Activated naive CD8-positive, alpha-beta T cell treated with anti-CD3 and anti-CD28 coated beads, Interleukin-2, amount 50 U/mL, for 24 hours (primary cell): ENCODE data around the gene DOCK4.
"Not testable (repeated sequence)": the region's sequence is repeated elsewhere in the genome, so short reads cannot be mapped to it uniquely, and the experiment has no call there.

ENCODE experiments used
- ATAC-seq: fragments of 150-1000 bp; cut with Tn5 transposase; one replicate; pipeline ENCODE4 v1.10.0; 2021
- DNase-seq: peaks from one replicate; pipeline ENCODE4 v3.0.0; 2021
- H3K27ac Mint-ChIP-seq: one replicate; pipeline ENCODE4 v1.8.0; 2021; ENCODE audit warnings: mild to moderate bottlenecking, mixed read lengths
- H3K27me3 Mint-ChIP-seq: one replicate; pipeline ENCODE4 v1.8.0; 2021; ENCODE audit warnings: mixed read lengths
- H3K36me3 Mint-ChIP-seq: one replicate; pipeline ENCODE4 v1.8.0; 2021; ENCODE audit warnings: low read depth, mixed read lengths
- H3K4me1 Mint-ChIP-seq: one replicate; pipeline ENCODE4 v1.8.0; 2021; ENCODE audit warnings: mixed read lengths
- H3K4me3 Mint-ChIP-seq: one replicate; pipeline ENCODE4 v1.8.0; 2021; ENCODE audit warnings: mild to moderate bottlenecking, moderate library complexity, mixed read lengths
- H3K9me3 Mint-ChIP-seq: one replicate; pipeline ENCODE4 v1.8.0; 2021; ENCODE audit warnings: mixed read lengths

DOCK4 gene

DNA sequence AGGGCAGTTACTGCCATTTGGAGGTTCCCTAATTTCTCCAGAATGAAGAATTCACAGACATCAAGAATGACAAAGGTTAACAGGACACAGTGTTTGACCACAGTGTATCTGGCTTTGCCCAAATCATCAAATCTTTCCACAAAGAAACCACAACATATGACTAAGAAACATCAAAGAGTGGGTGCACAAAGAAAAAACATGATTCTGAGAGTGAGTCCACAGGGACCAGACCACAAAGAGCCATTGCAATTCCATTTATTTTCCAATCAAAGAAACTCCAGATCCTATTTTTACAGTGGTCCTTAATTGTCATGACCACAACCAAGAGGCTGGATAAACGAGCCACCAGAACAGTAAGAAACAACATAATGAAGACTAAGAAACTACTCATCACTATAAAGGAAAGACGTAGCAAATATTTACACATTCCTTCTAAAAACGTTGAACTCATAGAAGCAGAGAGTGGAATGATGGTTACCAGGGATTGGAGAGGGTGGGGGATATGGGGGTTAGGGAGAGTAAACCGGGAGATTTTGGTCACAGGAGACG, 286.5 kb downstream of the DOCK4 start:
- Mint-ChIP-seq H3K9me3 (no peaks in the 10 kb centered on the region), H3K4me1 (no peaks in the 10 kb centered on the region), H3K36me3 (no peaks in the 10 kb centered on the region), H3K27ac (no peak overlapping the region), H3K27me3 (no peaks in the 10 kb centered on the region), H3K4me3 (no peak overlapping the region)
- ATAC-seq = peak; percentile 40
- no peak for DNase-seq

DNA sequence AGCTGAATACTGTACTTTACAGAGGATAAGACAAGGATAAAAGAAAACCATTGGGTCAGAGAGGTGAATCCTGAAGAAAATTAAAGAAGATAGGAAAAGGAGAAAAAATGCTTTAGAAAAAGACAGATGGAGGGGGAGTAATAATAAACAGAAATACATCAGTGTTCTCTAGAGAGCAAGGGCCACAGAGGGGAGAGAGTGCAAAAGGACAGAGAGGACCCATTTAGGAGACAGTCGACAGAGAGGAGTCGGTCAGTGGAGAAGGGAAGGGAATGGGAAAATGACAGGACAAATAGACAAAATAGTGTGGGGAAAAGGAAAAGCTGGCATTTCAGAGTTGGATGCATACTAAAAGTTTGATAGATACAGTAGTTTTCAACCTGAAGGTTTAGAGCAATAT, 287.0 kb downstream of the DOCK4 start:
- no peak overlapping the region for H3K27ac Mint-ChIP-seq
- H3K27me3 Mint-ChIP-seq = peaks cover 2% of the 10 kb centered on the region
- DNase-seq (no peak), ATAC-seq (no peak)
- H3K4me3 Mint-ChIP-seq = no peak overlapping the region
- H3K36me3 Mint-ChIP-seq = no peaks in the 10 kb centered on the region
- no peaks in the 10 kb centered on the region for H3K4me1 Mint-ChIP-seq
- H3K9me3 Mint-ChIP-seq = no peaks in the 10 kb centered on the region

DNA sequence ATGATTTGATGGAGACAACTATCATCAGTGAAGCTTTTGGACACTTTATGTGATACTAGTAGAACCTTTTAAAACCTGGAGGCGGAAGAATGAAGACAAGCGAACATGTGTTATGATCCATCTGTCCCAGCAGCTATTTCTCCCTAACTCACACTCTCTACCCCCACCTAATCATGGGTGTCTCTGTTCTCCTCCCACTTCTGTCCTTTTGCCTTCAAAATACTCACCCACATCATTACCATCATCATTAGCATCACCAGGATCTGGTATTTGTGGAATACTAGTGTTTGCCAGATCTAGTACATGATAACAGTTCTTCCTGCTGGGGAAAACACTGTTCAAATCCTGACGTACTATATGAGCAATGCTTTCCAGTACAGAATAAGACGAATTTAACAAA, 287.7 kb downstream of the DOCK4 start:
- H3K4me1 Mint-ChIP-seq = no peaks in the 10 kb centered on the region

DNA sequence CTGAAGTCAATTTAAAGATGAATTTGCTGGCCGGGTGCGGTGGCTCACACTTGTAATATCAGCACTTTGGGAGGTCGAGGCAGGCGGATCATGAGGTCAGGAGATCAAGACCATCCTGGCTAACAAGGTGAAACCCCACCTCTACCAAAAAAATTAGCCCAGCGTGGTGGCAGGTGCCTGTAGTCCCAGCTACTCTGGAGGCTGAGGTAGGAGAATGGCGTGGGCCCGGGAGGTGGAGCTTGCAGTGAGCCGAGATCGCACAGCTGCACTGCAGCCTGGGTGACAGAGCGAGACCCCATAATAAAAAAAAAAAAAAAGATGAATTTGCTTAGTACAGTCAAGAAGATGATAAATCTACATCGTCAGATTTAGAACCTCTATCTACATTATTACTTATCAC, 288.8 kb downstream of the DOCK4 start:
- H3K4me1 Mint-ChIP-seq, ATAC-seq, H3K4me3 Mint-ChIP-seq, H3K27ac Mint-ChIP-seq, DNase-seq, H3K36me3 Mint-ChIP-seq, H3K9me3 Mint-ChIP-seq, H3K27me3 Mint-ChIP-seq: not testable (repeated sequence)

More for the DNA sequence above, 287.7 kb downstream of the DOCK4 start:
- no peak overlapping the region for H3K27ac Mint-ChIP-seq
- H3K4me3 Mint-ChIP-seq = no peak overlapping the region
- H3K27me3 Mint-ChIP-seq = peaks cover 2% of the 10 kb centered on the region
- no peaks in the 10 kb centered on the region for H3K36me3 Mint-ChIP-seq
- no peak for ATAC-seq
- H3K9me3 Mint-ChIP-seq = no peaks in the 10 kb centered on the region
- DNase-seq = no peak

DNA sequence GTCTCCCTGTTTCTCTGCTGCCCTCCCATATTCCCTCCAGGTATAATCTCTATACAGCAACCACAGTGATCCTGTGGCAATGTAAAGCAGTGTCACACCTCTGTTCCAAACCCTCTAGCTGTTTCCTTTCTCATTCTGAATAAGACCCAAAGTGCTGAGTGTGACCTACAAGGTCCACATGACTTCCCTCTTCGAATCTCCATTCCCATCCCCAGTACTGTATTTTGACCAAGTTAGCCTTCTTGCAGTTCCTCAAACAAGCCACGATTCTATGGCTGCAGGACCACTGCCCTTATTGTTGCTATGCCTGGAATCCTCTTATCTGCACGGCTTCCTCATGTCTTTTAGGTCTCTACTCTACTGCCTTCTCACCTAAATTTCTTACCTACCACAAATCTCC, 291.9 kb downstream of the DOCK4 start:
- Mint-ChIP-seq H3K36me3 (no peaks in the 10 kb centered on the region), H3K27ac (no peak overlapping the region), H3K4me1 (no peaks in the 10 kb centered on the region), H3K27me3 (peaks cover 2% of the 10 kb centered on the region), H3K9me3 (no peaks in the 10 kb centered on the region), H3K4me3 (no peak overlapping the region)
- DNase-seq = no peak
- ATAC-seq = no peak

DNA sequence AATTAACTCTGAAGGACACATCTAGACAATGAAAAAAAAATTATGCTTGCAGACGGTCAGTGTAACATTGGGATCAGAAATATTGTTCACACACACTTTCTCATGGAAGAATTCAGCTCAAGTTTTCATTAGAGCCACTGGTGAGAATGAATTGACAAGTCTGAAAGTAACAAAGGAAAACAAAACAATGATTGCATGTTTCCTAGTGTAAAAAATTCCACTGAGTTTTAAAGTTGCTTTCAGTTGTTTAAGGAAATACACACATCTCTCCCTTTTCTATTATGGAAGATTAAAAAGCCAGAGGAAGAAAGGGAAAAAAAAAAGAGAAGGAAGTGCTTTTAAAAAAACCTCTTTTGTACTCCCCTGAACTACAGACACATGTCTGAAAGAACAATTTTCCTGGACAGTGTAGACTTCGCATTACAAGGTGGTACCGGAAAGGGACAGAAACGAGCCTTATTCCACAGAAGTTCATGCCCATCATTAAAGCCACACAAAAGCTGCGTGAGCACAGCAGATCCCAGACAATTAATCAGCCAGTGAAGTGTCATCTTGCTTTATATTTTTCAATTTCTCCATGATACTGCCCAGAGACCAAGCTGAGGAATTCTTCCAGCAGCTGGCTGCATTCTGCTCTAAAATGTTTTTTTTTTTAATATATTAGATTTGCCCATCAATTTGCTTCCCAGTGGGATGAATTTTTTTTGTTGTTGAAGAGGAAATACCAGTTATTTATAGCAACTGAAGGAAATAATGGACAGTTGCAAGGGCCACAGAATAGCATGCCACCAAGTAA, 294.8 kb downstream of the DOCK4 start:
- DNase-seq (no peak), ATAC-seq (no peak)
- Mint-ChIP-seq H3K4me1 (no peaks in the 10 kb centered on the region), H3K4me3 (no peak overlapping the region), H3K9me3 (no peaks in the 10 kb centered on the region), H3K36me3 (no peaks in the 10 kb centered on the region), H3K27me3 (peaks cover 2% of the 10 kb centered on the region), H3K27ac (no peak overlapping the region)

DNA sequence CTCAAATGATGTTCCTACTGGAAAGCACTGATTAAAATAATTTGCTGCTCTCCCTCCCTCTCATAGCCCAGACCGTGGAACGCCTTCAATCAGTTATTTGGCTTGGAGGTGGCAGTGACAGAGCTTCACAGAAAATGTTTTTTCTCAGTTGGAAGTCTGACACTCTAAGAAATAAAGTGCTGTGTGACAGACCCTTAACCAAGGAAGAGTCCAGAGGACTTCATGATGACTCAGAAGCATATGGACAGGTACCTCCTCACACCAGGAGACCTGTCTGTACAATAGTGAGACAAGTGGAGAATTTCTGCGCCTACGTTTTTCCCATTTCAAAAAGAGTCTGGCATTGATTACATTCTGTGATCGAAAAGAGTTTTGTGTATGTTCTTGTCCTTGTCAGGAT, 295.5 kb downstream of the DOCK4 start:
- Mint-ChIP-seq H3K36me3 (no peaks in the 10 kb centered on the region), H3K27ac (no peak overlapping the region), H3K4me1 (no peaks in the 10 kb centered on the region), H3K9me3 (no peaks in the 10 kb centered on the region), H3K4me3 (no peak overlapping the region), H3K27me3 (peaks cover 2% of the 10 kb centered on the region)
- ATAC-seq = no peak
- DNase-seq = no peak

DNA sequence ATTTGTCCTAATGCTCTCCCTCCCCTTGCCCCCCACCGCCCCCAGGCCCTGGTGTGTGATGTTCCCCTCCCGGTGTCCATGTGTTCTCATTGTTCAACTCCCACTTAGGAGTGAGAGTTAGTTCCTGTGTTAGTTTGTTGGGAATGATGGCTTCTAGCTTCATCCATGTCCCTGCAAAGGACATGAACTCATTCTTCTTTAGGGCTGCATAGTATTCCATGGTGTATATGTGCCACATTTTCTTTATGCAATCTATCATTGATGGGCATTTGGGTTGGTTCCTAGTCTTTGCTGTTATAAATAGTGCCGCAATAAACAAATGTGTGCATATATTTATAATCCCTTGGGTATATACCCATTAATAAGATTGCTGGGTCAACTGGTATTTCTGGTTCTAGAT, 297.5 kb downstream of the DOCK4 start:
- not testable (repeated sequence) for H3K9me3 Mint-ChIP-seq, H3K4me1 Mint-ChIP-seq, ATAC-seq, H3K27me3 Mint-ChIP-seq, H3K4me3 Mint-ChIP-seq, H3K27ac Mint-ChIP-seq, H3K36me3 Mint-ChIP-seq, DNase-seq

DNA sequence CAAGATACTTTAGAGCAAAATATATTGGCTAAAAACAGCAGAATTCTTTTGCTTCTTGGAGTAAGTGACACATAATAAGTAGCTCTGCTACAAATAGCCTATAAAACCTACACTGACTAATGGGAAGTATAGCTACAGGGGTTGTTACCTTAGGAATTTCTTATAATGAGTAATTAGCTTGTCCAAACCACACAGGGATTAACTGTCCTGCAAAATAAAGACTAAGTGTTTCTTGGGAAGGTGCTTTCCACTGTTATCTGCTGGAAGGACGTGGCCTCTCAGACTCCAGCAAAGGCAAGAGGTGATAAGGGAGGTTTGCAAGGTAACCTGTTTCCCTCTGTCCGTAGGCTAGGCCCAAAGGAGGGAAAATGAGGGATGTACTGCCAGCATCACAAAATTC, 302.4 kb downstream of the DOCK4 start:
- Mint-ChIP-seq H3K4me1 (no peaks in the 10 kb centered on the region), H3K36me3 (no peaks in the 10 kb centered on the region), H3K27ac (no peak overlapping the region), H3K4me3 (no peak overlapping the region), H3K9me3 (no peaks in the 10 kb centered on the region), H3K27me3 (no peaks in the 10 kb centered on the region)
- DNase-seq (no peak), ATAC-seq (no peak)

DNA sequence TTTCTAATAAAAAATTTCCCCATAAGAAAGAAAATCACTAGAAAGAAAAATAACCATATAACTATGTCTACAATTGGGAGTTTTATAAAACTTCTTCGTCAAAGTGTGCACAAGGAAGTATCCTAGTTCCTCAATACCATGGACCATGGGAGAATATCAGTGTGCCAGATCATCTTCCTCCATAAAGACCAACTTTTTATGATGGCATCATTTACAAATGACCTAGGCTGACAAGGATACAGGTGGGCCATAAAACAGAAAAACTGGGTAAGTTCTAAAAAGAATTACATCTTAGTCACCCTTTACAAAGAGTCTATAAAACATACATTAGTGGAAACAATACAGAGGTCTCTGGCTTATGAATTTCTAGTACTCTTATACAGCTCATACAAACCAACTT, 303.2 kb downstream of the DOCK4 start:
- H3K9me3 Mint-ChIP-seq = no peaks in the 10 kb centered on the region
- no peaks in the 10 kb centered on the region for H3K27me3 Mint-ChIP-seq
- ATAC-seq = no peak
- H3K36me3 Mint-ChIP-seq = no peaks in the 10 kb centered on the region
- no peaks in the 10 kb centered on the region for H3K4me1 Mint-ChIP-seq
- no peak for DNase-seq
- H3K27ac Mint-ChIP-seq = no peak overlapping the region
- no peak overlapping the region for H3K4me3 Mint-ChIP-seq

DNA sequence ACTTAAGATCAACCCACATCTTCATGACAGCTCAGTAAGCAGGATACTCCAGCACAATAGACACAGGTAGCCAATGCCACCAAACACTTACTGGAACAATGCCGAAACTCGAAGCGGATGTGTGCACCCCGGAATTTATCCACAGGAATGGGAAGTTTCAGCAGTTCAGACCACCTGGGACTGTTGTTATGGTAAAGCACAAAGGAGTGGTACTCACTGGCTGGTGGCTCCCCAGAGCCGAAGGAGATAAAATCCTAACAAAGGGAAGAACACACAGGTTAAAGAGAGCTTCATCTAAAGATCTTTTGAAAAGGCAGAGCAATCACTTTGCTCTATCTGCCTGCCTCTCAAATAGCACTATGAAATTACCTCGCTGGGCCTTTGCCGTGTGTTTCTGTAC, 305.9 kb downstream of the DOCK4 start:
- no peaks in the 10 kb centered on the region for H3K9me3 Mint-ChIP-seq
- H3K27ac Mint-ChIP-seq = no peak overlapping the region
- no peak for ATAC-seq
- no peaks in the 10 kb centered on the region for H3K4me1 Mint-ChIP-seq
- DNase-seq = no peak
- H3K36me3 Mint-ChIP-seq = no peaks in the 10 kb centered on the region
- H3K27me3 Mint-ChIP-seq = no peaks in the 10 kb centered on the region
- H3K4me3 Mint-ChIP-seq = no peak overlapping the region

DNA sequence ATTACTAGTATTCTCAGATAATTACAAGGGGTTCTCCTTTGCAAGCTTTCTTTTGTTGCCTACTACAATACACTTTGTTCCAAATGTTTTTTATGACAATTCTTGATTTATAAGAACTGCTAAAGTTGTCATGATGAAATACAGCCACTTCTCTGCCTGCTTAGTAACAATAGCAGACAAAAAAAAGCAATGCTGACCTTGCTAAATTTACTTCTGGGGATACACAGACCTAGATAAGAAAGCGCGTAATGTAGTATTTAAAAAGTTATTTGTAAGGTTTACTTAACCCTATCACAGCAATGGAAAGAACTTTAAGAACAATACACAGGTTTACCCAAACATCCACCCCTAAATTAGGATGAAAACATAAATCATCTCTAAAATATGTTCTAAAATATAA, 311.1 kb downstream of the DOCK4 start:
- peaks cover 2% of the 10 kb centered on the region for H3K27me3 Mint-ChIP-seq
- H3K36me3 Mint-ChIP-seq = no peaks in the 10 kb centered on the region
- ATAC-seq (no peak), DNase-seq (no peak)
- H3K27ac Mint-ChIP-seq = no peak overlapping the region
- H3K9me3 Mint-ChIP-seq = no peaks in the 10 kb centered on the region
- H3K4me1 Mint-ChIP-seq = no peaks in the 10 kb centered on the region
- H3K4me3 Mint-ChIP-seq = no peak overlapping the region

DNA sequence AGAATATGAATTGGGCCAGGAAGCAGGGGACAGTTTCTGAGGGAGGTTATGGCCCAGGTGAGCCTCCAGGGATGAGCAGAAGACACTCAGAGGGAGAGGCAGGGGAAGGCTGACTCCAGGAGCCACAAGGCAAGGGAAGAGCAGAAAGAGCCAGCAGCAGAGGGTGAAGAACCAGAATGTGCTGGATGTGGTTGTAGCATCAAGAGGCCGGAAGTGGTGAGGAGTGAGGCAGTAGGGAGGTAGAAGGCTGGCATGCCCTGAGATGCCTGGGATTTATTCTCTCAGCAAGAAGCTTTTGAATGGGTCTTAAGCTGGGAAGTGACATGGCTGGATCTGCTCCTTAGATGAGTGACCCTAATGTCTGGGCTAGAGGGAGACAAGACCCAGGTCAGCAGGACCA, 311.7 kb downstream of the DOCK4 start:
- DNase-seq (no peak), ATAC-seq (peak; percentile 4)
- Mint-ChIP-seq H3K9me3 (no peaks in the 10 kb centered on the region), H3K4me3 (no peak overlapping the region), H3K36me3 (no peaks in the 10 kb centered on the region), H3K27ac (no peak overlapping the region), H3K4me1 (no peaks in the 10 kb centered on the region), H3K27me3 (peaks cover 2% of the 10 kb centered on the region)

DNA sequence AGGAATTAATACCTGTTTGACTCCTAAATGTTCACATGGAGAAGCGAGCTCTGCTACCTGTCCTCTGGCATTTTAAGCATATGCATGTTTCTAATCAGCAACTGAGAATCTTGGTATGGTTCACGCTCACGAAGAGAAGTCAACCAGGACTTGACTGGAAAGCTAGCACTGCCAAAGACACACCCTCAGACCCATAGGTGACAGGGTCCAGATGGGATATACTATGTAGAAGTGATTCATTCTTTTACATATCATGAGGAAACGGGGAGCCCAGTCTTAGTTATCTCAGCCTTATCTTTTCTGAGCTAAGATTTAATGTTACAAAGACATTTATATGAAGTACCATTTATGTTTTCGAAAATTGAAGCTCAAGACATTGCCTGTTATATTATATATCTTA, 313.0 kb downstream of the DOCK4 start:
- no peak for ATAC-seq
- DNase-seq = no peak
- Mint-ChIP-seq H3K27ac (no peak overlapping the region), H3K9me3 (no peaks in the 10 kb centered on the region), H3K4me1 (no peaks in the 10 kb centered on the region), H3K4me3 (no peak overlapping the region), H3K36me3 (no peaks in the 10 kb centered on the region), H3K27me3 (peaks cover 2% of the 10 kb centered on the region)

DNA sequence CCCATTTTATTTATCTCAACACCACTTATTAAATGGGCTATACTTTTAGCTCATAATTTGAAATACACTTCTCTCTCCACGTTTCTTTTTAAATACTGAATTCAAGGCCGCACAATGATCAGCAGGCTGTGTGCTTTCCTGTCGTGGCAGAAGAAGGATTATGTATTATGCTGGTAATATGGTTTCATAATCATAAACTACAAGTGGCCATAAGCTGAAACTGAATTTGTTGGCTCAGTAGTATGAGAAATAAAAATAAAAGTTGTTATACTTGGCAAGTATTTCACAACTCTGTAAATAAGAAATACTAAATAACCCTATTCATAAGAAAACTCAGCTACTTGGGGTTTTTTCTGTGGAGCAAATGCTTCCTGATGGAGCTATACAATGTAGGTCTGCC, 313.6 kb downstream of the DOCK4 start:
- Mint-ChIP-seq H3K36me3 (no peaks in the 10 kb centered on the region), H3K9me3 (no peaks in the 10 kb centered on the region), H3K27me3 (peaks cover 2% of the 10 kb centered on the region), H3K4me1 (no peaks in the 10 kb centered on the region), H3K27ac (no peak overlapping the region), H3K4me3 (no peak overlapping the region)
- no peak for ATAC-seq
- no peak for DNase-seq

DNA sequence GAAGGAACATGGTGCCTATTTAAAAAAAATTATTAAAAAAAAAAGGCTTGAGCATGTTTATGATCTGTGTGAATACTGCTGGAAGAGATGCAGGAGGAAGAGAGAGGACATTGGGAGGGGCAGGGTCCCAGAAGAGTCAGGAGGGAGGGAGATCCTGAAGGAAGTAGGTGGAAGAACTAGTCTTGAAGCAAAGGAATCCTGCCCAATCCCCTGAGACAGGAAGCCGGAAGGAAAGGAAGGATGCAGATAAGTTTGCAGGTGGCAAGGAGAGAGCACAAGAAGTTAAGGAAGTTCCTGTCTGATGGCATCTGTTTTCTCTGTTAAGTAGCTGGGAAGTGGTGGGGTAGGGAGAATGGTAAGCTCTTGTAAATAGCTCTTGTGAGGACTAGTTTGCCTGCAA, 318.5 kb downstream of the DOCK4 start:
- no peak for ATAC-seq
- Mint-ChIP-seq H3K4me3 (no peak overlapping the region), H3K9me3 (no peaks in the 10 kb centered on the region), H3K4me1 (no peaks in the 10 kb centered on the region), H3K27ac (no peak overlapping the region), H3K36me3 (no peaks in the 10 kb centered on the region), H3K27me3 (no peaks in the 10 kb centered on the region)
- no peak for DNase-seq
